HepG2 (cell line): ENCODE measurements around the gene ITK. TPM values are rescaled to one million over a fixed set of nuclear protein-coding genes. Genes with fewer than 3 reads are reported as not detected.
A peak's percentile ranks its signal among the peaks of the same experiment; 100 is the strongest.

ENCODE experiments used
- CCAR2 ChIP-seq: fragments of 200-400 bp; formaldehyde crosslinking; optimal IDR thresholded peaks from 2 replicates; pipeline ENCODE3; 2018; ENCODE audit warnings: low read depth, mild to moderate bottlenecking, low read length, moderate library complexity
- GATAD1 ChIP-seq: IDR thresholded peaks from 2 replicates; pipeline ENCODE4 v1.6.1; 2016; ENCODE audit warnings: missing genetic modification reagents, missing compliant biosample characterization
- GLI4 ChIP-seq: sonication (generic); formaldehyde crosslinking; IDR thresholded peaks from 2 replicates; pipeline ENCODE4 v1.5.1; 2020; ENCODE audit warnings: missing genetic modification reagents, mild to moderate bottlenecking, moderate library complexity, borderline replicate concordance
- HIC2 ChIP-seq: sonication (generic); formaldehyde crosslinking; IDR thresholded peaks from 2 replicates; pipeline ENCODE4 v1.9.0; 2022; ENCODE audit warnings: low read depth, missing genetic modification reagents
- HNRNPLL ChIP-seq: fragments of 200-400 bp; formaldehyde crosslinking; IDR thresholded peaks from 2 replicates; pipeline ENCODE4 v1.6.1; 2017; ENCODE audit warnings: mild to moderate bottlenecking, low read depth, low read length; ENCODE audit not compliant: poor library complexity, severe bottlenecking
- IKZF5 ChIP-seq: IDR thresholded peaks from 2 replicates; pipeline ENCODE4 v1.6.1; 2018; ENCODE audit warnings: missing genetic modification reagents, mild to moderate bottlenecking, missing compliant biosample characterization
- IRF9 ChIP-seq: sonication (generic); formaldehyde crosslinking; IDR thresholded peaks from 2 replicates; pipeline ENCODE4 v1.8.0; 2022; ENCODE audit warnings: missing genetic modification reagents, mild to moderate bottlenecking, borderline replicate concordance
- ISL2 ChIP-seq: sonication (generic); formaldehyde crosslinking; IDR thresholded peaks from 2 replicates; pipeline ENCODE4 v1.5.0; 2020; ENCODE audit warnings: missing genetic modification reagents
- MBNL3 ChIP-seq: fragments of 250-450 bp; sonication (Bioruptor Pico); conservative IDR thresholded peaks from 2 replicates; pipeline ENCODE4 v1.8.0; 2022; ENCODE audit warnings: mild to moderate bottlenecking, inconsistent platforms
- MZF1 ChIP-seq: sonication (generic); formaldehyde crosslinking; IDR thresholded peaks from 2 replicates; pipeline ENCODE4 v1.8.1; 2023; ENCODE audit warnings: mild to moderate bottlenecking, missing genetic modification reagents, borderline replicate concordance
- PLRG1 ChIP-seq: fragments of 450-650 bp; conservative IDR thresholded peaks from 2 replicates; pipeline ENCODE4 v1.6.1; 2016
- RBM39 ChIP-seq: fragments of 200-400 bp; formaldehyde crosslinking; IDR thresholded peaks from one replicate; pipeline ENCODE4 v1.6.1; 2018; ENCODE audit warnings: antibody characterized with exemption, mild to moderate bottlenecking, low read depth, low read length; ENCODE audit not compliant: poor library complexity, severe bottlenecking
- RFXAP ChIP-seq: sonication (generic); formaldehyde crosslinking; IDR thresholded peaks from 2 replicates; pipeline ENCODE4 v1.4.0; 2020; ENCODE audit warnings: missing genetic modification reagents, borderline replicate concordance
- SKI ChIP-seq: fragments of 450-650 bp; IDR thresholded peaks from one replicate; pipeline ENCODE4 v1.6.1; 2018; ENCODE audit warnings: mild to moderate bottlenecking; ENCODE audit not compliant: partially characterized antibody
- SRSF1 ChIP-seq: fragments of 200-400 bp; formaldehyde crosslinking; optimal IDR thresholded peaks from 2 replicates; pipeline ENCODE3; 2017; ENCODE audit warnings: mild to moderate bottlenecking, low read depth, low read length, moderate library complexity
- TCF7 ChIP-seq: sonication (generic); IDR thresholded peaks from 2 replicates; pipeline ENCODE4 v1.6.1; 2016; ENCODE audit warnings: antibody characterized with exemption, low read depth
- ZIK1 ChIP-seq: sonication (generic); formaldehyde crosslinking; IDR thresholded peaks from 2 replicates; pipeline ENCODE4 v1.5.0; 2020; ENCODE audit warnings: mild to moderate bottlenecking, low read depth, missing genetic modification reagents, borderline replicate concordance
- ZKSCAN8 ChIP-seq: IDR thresholded peaks from 2 replicates; pipeline ENCODE4 v1.6.1; 2016; ENCODE audit warnings: borderline replicate concordance, missing genetic modification reagents, missing compliant biosample characterization
- ZNF12 ChIP-seq: sonication (generic); formaldehyde crosslinking; IDR thresholded peaks from 2 replicates; pipeline ENCODE4 v1.5.0; 2020; ENCODE audit warnings: missing genetic modification reagents
- ZNF335 ChIP-seq: sonication (generic); formaldehyde crosslinking; IDR thresholded peaks from 2 replicates; pipeline ENCODE4 v1.4.0; 2020; ENCODE audit warnings: missing genetic modification reagents
- ZNF503 ChIP-seq: sonication (generic); formaldehyde crosslinking; IDR thresholded peaks from 2 replicates; pipeline ENCODE4 v1.4.0; 2020; ENCODE audit warnings: missing genetic modification reagents
- ZNF672 ChIP-seq: sonication (generic); formaldehyde crosslinking; IDR thresholded peaks from 2 replicates; pipeline ENCODE4 v1.8.1; 2022; ENCODE audit warnings: missing genetic modification reagents
- ZNF740 ChIP-seq: sonication (generic); formaldehyde crosslinking; IDR thresholded peaks from 2 replicates; pipeline ENCODE4 v1.4.0; 2020; ENCODE audit warnings: missing genetic modification reagents
- polyA plus RNA-seq, 8 experiments: library from polyadenylated mRNA; depleted of rRNA in 3 of 8; stranded (reverse) in 7 of 8; unstranded in 1 of 8; fragments of >200 nt; fragmentation: Illumina TruSeq in 4 of 8; extraction: Trizol in 4 of 8; gene quantifications; 2 replicates each; pipeline versions ENCODE4 v1.2.1 to v1.2.3, GENCODE V29; 2011 to 2016; ENCODE audit warnings: low read depth in 4 of 8, missing spikeins in 1 of 8, mixed read lengths in 1 of 8; ENCODE audit not compliant: insufficient read depth in 1 of 8
- total RNA-seq, 5 experiments: library from RNA; depleted of rRNA; stranded (reverse); fragments of >200 nt; fragmentation: Illumina TruSeq; extraction: Trizol; gene quantifications; 2 replicates each; pipeline ENCODE4 v1.2.3, GENCODE V29; 2016; ENCODE audit warnings: low read depth in 1 of 5

ITK gene
- total and polyA plus RNA-seq, 2 of the 13 experiments (the other 11 are each of a cell fraction or from before 2014, with no cell fraction given): 0.01 TPM; not detected in 1

GRCh38 chr5:157265714-157266285 is 85.2 kb downstream of the ITK start, which contains the start of gene CYFIP2 (continued):
- TF ChIP-seq IKZF5 (CRISPR knock-in tag) (no peak), MBNL3 (CRISPR knock-in tag) (no peak), ZKSCAN8 (CRISPR knock-in tag) (no peak), HIC2 (CRISPR knock-in tag) (no peak), ZNF672 (CRISPR knock-in tag) (no peak), SRSF1 (no peak), RBM39 (no peak), CCAR2 (no peak), GATAD1 (CRISPR knock-in tag) (0 out of 2 replicates have a peak, but pooled peaks have one; percentile 22), ZNF503 (CRISPR knock-in tag) (no peak), ZIK1 (CRISPR knock-in tag) (0 out of 2 replicates have a peak, but pooled peaks have one; percentile 7), HNRNPLL (no peak), GLI4 (CRISPR knock-in tag) (0 out of 2 replicates have a peak, but pooled peaks have one; percentile 12), PLRG1 (no peak), ISL2 (CRISPR knock-in tag) (0 out of 2 replicates have a peak, but pooled peaks have one; percentile 17), IRF9 (CRISPR knock-in tag) (0 out of 2 replicates have a peak, but pooled peaks have one; percentile 9), ZNF12 (CRISPR knock-in tag) (no peak), TCF7 (no peak), RFXAP (CRISPR knock-in tag) (no peak), SKI (no peak), ZNF740 (CRISPR knock-in tag) (no peak), MZF1 (CRISPR knock-in tag) (no peak), ZNF335 (no peak)
